ENCODE measurements around the gene EFTUD2.

The EFTUD2 gene

GRCh38 chr17:44854192-44854591 is 45.1 kb downstream of the EFTUD2 start:
- TF ChIP-seq CTCF (conservative IDR thresholded peaks at IDR 0.05; ENCODE audit: control insufficient read depth, insufficient read depth, low read depth, low read length), result no peak
- DNase-seq (ENCODE audit: low read depth), result no peak
- H3K4me3 ChIP-seq (ENCODE audit: control insufficient read depth, low read depth, low read length), result no peak overlapping the region

- no peak for TF ChIP-seq CTCF (conservative IDR thresholded peaks at IDR 0.05; ENCODE audit: control insufficient read depth, insufficient read depth, low read depth, low read length)
- no peak for DNase-seq (ENCODE audit: low read depth)
- H3K4me3 ChIP-seq (ENCODE audit: control insufficient read depth, low read depth, low read length), result no peak overlapping the region
These were observed 48.6 kb downstream of the EFTUD2 start for GRCh38 chr17:44850612-44851011.

- no peak overlapping the region for H3K4me3 ChIP-seq (ENCODE audit: control insufficient read depth, low read depth, low read length)
- DNase-seq (ENCODE audit: low read depth), result no peak
- TF ChIP-seq CTCF (conservative IDR thresholded peaks at IDR 0.05; ENCODE audit: control insufficient read depth, insufficient read depth, low read depth, low read length), result no peak
These were observed 49.2 kb downstream of the EFTUD2 start for GRCh38 chr17:44850025-44850424.

- no peak overlapping the region for H3K4me3 ChIP-seq (ENCODE audit: control insufficient read depth, low read depth, low read length)
- DNase-seq (ENCODE audit: low read depth), result no peak
- TF ChIP-seq CTCF (conservative IDR thresholded peaks at IDR 0.05; ENCODE audit: control insufficient read depth, insufficient read depth, low read depth, low read length), result no peak
These were observed 50.2 kb downstream of the EFTUD2 start for GRCh38 chr17:44848961-44849489.

GRCh38 chr17:44848257-44848795 is 50.9 kb downstream of the EFTUD2 start:
- no peak for TF ChIP-seq CTCF (conservative IDR thresholded peaks at IDR 0.05; ENCODE audit: control insufficient read depth, insufficient read depth, low read depth, low read length)
- no peak overlapping the region for H3K4me3 ChIP-seq (ENCODE audit: control insufficient read depth, low read depth, low read length)
- DNase-seq (ENCODE audit: low read depth), result no peak

- no peak within 1 kb of the TSS for H3K4me3 ChIP-seq (ENCODE audit: control insufficient read depth, low read depth, low read length)
- no peak for TF ChIP-seq CTCF (conservative IDR thresholded peaks at IDR 0.05; ENCODE audit: control insufficient read depth, insufficient read depth, low read depth, low read length)
- DNase-seq (ENCODE audit: low read depth), result no peak
These were observed 51.7 kb downstream of the EFTUD2 start, which contains the start of gene HIGD1B for GRCh38 chr17:44847586-44847985. TSS of gene HIGD1B (plus strand) at chr17:44847883. CDS start at chr17:44848153, 270 bp downstream.
